Neural cell (in vitro differentiated cells): ENCODE data around the gene ZC3H12A.

Experiments
- CTCF ChIP-seq: fragments of 450-650 bp; IDR thresholded peaks from 2 replicates; pipeline ENCODE4 v1.5.1; 2014; ENCODE audit warnings: antibody characterized with exemption, mild to moderate bottlenecking, moderate library complexity; ENCODE audit not compliant: poor library complexity, severe bottlenecking
- POLR2AphosphoS5 ChIP-seq: IDR thresholded peaks from 2 replicates; pipeline ENCODE4 v1.6.1; 2012

- TF ChIP-seq CTCF, result no peak
- TF ChIP-seq POLR2AphosphoS5, result no peak
Observed at GRCh38 chr1:37453647-37454046, 20.7 kb upstream of the ZC3H12A start.
